NT2/D1 (cell line): ENCODE results near the gene FHOD3.

Source experiments
- YY1 ChIP-seq: IDR thresholded peaks from 2 replicates; pipeline ENCODE4 v1.6.1; 2011; ENCODE audit not compliant: insufficient read length, insufficient read depth
- ZNF274 ChIP-seq: IDR thresholded peaks from 2 replicates; pipeline ENCODE4 v1.6.1; 2011; ENCODE audit warnings: mild to moderate bottlenecking, low read depth, low read length

DNA sequence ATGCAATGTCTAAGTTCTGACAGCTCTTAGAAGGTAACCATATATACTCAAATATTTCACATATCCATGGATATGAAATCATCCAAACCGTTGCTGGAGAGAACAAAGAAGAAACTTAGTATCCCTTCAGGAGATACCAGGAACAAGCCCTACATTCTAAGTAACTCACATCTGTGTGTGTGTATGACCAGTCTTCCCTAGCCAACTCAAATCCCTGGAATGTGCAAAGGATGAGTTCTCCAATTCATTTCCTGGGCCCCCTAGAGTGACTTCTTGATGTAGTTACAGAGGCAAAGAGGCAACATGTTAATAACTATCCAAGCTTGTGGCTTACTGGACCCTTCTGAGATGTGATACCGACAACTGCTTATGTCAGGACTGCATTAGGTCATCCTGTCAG, 511.2 kb downstream of the FHOD3 start:
- TF ChIP-seq YY1 (no peak), ZNF274 (no peak)
